ENCODE measurements around the gene B4GALT1. TPM values are rescaled to one million over a fixed set of nuclear protein-coding genes. Genes with fewer than 3 reads are reported as not detected.
"Not testable (repeated sequence)": the region's sequence is repeated elsewhere in the genome, so short reads cannot be mapped to it uniquely, and the experiment has no call there.

The B4GALT1 gene
- total RNA-seq, 1 donor: 9.4 TPM

GRCh38 chr9:33164138-33164809 is 2.9 kb downstream of the B4GALT1 start:
- DNase-seq (ENCODE audit: low read depth in 2 of 3, low spot score in 2 of 3): no peak

GRCh38 chr9:33163433-33164137 is 3.6 kb downstream of the B4GALT1 start:
- DNase-seq (ENCODE audit: low read depth in 2 of 3, low spot score in 2 of 3): no peak

DNA sequence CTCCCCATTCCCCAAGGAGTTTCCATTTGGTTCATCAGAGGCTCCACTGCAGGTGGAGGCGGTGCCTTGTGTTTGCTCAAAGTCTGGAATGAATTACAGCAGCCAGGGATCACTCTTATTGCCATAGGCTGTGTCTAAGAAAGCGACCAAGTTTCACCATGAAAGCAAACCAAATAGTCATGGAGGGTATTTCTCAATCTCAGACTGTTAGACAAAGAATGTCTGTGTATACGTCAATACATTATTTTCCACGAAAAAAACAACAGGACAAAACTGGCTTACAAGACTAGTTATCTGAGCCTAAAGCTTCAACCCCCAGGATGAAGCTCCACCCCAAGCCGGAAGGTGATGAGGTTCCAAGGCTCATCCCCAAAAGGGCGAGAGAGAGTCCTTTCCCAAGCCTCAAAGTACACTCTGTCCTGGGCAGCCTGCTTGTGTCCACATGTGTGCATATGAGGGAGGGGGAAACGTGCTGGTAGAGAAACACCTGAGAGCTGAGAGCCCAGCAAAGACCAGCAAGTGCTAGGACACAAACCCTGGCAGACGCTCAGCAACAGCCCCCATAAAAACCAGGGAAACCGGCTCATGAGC is 4.3 kb downstream of the B4GALT1 start:
- DNase-seq (ENCODE audit: low read depth in 2 of 3, low spot score in 2 of 3): no peak

DNA sequence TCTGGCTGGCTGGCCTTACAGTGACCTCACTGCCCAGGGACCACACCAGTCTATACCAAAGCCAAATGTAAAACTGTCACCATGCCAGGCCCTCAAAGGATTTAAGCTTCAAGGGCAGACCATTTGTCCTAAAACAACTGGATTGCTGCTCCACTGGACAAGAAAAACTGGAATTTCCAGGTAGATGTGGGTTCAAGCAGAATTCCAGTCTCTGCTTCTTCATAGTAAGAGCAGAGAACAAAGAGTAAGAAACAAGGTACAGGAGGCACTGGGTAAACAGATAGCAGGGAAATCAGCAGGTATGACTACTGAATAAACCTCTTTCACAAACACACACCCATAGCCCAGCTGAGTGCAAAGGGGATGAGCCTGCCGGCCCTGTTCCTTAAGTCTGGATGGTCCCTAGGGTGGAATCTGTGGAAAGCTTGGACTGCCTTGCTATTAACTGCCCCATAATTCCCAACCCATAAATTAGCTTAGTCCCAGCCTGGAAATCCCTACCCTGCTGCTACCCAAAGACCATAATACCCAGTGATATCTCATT is 5.5 kb downstream of the B4GALT1 start:
- DNase-seq (ENCODE audit: low read depth in 2 of 3, low spot score in 2 of 3): no peak

- DNase-seq (ENCODE audit: low read depth in 2 of 3, low spot score in 2 of 3): peak in 2 of 3 donors; percentile 46 to 50
Measured at GRCh38 chr9:33161011-33161588, 6.0 kb downstream of the B4GALT1 start.

- DNase-seq (ENCODE audit: low read depth in 2 of 3, low spot score in 2 of 3): not testable (repeated sequence)
Measured at GRCh38 chr9:33160446-33160845, 6.7 kb downstream of the B4GALT1 start.

DNA sequence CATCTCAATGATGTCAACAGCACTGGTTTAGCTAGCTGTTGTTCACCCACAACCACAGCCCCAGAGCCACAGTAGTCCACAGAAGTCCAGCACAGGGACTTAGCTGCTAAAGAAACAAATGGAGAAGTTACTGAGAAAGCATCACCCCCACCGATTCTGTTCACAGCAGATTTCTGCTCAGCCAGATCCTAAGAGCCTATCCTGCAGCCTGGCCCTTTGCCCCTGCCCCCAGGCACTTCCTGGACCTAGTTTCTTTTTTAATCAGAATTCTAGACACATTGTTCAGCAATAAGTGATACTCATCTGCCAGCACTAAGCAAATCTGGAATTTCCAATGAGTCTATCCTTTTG is 7.4 kb downstream of the B4GALT1 start:
- peak in 1 of 3 donors; percentile 76 for DNase-seq (ENCODE audit: low read depth in 2 of 3, low spot score in 2 of 3)

DNA sequence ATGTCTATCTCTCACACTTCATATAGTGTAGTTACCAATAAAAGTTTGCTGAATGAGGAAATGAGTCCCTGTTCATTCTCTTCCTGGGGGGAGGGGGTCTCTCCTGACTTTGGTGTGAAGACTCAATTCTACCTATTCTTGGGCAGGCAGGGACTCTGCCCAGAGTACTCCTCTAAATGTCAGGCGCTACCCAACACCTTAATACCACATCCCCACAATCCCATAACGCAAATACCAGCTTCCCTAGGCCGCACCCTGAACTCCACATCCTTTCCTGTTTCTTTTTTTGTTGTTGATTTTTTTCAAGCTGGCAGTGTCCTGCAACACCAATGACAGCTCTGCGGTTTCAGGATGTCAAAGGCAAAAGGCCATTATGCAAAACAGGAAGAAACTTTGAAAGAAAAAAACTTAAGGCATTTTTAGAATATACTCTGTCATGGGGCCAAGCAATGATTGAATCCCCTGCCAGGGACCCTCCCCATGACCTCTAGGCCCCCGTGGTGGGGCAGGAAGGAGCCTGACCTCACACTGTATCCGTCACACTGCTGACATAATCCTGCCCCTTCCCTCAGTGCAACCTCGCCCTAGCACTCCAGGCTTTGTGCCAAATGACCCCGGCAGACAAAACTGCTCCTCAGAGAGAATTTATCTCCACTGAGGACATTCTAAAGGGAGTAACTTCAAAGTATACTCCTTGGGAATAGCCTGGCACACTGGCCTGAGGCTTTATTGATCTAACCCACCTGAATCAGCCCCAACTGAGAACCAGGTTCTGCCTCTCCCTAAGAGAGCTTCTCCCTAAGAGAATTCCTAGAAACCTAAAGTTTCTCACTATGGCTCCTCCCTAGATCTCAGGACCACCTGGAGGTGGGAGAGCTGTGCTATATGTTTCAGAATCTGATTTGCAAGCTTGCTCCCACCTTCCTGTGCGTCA is 8.0 kb downstream of the B4GALT1 start:
- DNase-seq (ENCODE audit: low read depth in 2 of 3, low spot score in 2 of 3): peak in 1 of 3 donors; percentile 60

DNA sequence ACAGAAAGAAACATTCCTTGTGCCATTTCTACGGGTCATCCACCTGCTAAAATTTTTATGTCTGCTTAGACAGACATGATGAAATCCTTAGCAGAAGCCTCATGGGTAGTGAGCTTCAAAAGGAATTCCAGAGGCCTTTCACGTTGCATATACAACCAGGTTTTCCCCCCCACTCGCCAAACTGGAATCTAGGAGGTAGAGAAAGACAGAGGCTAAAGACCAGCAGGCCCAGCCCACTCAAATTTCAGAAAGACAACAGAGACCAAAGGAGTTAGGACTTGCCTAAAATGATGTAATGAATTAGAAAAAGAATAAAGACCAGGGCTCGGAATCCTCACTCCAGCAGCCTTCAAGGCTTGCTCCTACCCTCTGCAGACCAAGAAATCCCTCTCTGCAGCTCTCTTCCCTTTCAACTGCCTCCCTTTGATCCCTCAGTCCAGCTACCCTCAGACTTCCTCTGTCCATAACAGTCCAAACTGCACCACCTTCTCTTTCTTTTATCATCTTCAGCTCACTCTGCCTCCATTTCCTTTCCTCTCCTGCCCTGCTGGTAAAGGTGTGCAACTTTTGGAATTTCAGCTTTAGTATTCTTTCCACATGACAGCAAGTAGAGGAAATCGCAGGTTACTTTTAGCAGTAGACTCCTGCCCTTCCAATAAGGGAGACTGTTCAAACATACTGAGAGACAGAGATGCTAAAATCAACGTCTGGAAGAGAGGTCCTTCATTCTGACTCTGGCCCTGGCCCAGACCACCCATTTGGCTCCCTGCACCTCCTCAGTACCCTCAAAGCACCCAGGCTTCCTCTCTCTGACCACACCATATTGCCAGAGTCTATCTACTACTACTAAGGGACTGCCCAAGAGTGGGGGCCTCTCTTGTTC is 8.9 kb downstream of the B4GALT1 start:
- DNase-seq (ENCODE audit: low read depth in 2 of 3, low spot score in 2 of 3): no peak

GRCh38 chr9:33155393-33155792 is 11.7 kb downstream of the B4GALT1 start:
- no peak for DNase-seq (ENCODE audit: low read depth in 2 of 3, low spot score in 2 of 3)

GRCh38 chr9:33154371-33154770 is 12.8 kb downstream of the B4GALT1 start:
- DNase-seq (ENCODE audit: low read depth in 2 of 3, low spot score in 2 of 3): no peak

- DNase-seq (ENCODE audit: low read depth in 2 of 3, low spot score in 2 of 3): peak in 1 of 3 donors; percentile 62
Measured at GRCh38 chr9:33153666-33154065, 13.5 kb downstream of the B4GALT1 start.

DNA sequence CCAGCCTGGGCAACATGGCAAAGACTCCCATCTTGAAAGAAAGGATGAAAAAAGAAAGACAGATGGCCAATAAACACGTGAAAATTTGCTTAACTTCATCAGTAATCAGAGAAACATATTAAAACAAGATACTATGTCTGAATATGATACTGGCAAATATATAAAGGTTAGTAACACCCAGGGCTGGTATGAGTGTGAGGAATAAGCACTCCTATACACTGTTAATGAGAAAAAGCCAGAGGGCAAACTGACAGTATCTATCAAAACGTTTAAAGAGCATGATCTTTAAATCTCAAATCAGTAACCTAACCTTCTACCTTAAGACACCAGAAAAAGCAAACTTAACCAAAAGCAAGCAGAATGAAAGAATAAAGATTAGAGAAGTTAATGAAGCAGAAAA is 14.1 kb downstream of the B4GALT1 start:
- no peak for DNase-seq (ENCODE audit: low read depth in 2 of 3, low spot score in 2 of 3)

DNA sequence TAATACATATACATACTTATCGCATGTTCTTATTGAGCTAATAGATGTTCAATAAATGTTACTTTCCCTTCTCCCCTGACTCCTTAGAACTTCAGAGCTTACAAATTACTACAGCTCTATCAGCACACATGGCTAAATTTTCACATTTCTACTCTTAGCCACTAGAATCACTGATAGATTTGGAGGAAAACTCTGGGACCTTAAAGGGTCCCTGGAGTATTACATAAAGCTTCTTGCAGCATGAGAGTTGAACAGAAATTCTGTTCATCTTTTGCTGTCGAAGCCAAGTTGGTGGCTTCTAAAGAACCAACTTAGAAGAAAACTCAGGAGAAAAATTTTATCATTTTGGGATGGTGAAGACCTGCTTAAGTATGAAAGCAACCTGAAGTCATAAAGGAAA is 15.5 kb downstream of the B4GALT1 start:
- no peak for DNase-seq (ENCODE audit: low read depth in 2 of 3, low spot score in 2 of 3)

DNA sequence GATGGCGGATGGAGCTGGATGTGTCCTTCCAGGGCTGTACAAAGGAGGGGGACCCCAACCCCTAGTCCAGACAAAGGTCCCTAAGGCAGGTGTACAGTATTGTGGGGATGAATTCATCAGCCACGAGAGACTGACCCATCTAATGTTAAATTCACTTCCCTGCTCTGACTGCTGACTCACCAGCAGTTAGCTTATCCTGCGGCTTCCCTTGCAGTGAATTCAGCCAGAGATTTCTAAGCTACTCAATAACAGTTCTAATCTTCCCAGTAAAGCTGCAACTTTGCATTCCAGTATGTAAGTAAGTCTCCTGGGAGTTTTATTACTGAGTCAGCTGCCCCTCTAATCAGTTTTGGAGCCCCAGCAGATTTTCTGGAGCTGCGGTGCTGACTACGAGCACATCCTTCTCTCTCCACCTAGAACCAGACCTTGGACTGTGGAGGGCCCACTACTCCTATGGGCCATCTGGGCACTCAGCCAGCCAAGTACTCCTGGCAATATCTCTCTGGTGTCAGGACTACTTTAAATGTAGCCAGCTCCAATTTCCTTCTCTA is 16.1 kb downstream of the B4GALT1 start:
- DNase-seq (ENCODE audit: low read depth in 2 of 3, low spot score in 2 of 3): no peak

GRCh38 chr9:33148367-33149014 is 18.6 kb downstream of the B4GALT1 start:
- DNase-seq (ENCODE audit: low read depth in 2 of 3, low spot score in 2 of 3): no peak

DNA sequence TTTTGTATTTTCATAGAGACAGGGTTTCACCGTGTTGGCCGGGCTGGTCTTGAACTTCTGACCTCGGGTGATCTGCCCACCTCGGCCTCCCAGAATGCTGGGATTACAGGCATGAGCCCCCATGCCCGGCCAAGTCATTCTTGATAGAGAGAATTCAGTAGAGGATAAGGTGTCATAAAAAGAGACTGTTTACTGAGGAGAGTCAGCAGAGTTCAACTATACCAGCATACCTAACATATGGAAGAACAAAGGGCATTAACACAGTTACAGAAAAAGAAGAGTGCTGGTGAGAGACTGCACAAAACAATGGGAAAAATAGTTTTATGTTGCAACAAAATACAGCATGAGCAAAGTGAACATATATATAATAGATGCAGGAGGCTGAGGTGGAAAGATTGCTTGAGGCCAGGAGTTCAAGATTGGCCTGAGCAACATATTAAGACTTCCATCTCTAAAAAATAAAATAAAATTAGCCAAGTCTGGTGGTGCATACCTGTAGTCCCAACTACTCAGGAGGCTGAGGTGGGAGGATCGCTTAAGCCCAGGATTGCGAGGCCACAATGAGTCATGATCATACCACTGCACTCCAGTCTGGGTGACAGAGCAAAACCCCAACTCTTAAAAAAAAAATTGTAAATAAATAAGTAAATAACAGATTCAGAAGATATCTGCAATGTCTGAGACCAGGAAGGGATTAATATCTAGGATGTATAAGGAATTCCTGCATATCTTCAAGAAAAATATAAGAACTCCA is 19.5 kb downstream of the B4GALT1 start:
- no peak for DNase-seq (ENCODE audit: low read depth in 2 of 3, low spot score in 2 of 3)

GRCh38 chr9:33146298-33146697 is 20.8 kb downstream of the B4GALT1 start:
- no peak for DNase-seq (ENCODE audit: low read depth in 2 of 3, low spot score in 2 of 3)
